GM19099 (cell line): ENCODE results near the gene OR1N1.

Source experiments
- POLR2A ChIP-seq: IDR thresholded peaks from 3 replicates; pipeline ENCODE4 v1.6.1; 2011; ENCODE audit warnings: low read depth; ENCODE audit not compliant: insufficient read length; ENCODE audit errors: extremely low read depth

OR1N1 gene

DNA sequence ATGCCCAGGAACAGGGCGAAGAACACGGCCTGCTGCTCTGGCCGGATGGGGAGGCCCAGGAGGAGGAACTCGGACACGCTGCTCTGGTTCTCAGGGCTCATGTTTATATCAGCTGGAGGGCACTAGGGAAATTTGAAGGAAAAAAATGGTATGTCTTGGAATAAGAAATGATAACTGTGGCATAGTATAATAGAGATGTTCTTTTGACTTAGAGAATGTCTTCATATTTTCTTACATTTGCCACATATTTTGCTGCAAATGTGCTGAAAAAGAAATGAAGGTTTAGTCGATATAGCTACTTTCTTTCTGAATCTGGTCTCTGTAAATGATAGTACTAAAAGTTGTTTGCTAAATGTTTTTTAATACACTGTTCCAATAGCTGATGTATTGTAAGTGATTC, 49.3 kb downstream of the OR1N1 start, which contains the start of gene OR1J1:
Gene OR1J1 (minus strand): TSS at position 101 of the 400 bp plus-strand sequence. CDS start 0 bp downstream, at position 101.
- no peak for TF ChIP-seq POLR2A

DNA sequence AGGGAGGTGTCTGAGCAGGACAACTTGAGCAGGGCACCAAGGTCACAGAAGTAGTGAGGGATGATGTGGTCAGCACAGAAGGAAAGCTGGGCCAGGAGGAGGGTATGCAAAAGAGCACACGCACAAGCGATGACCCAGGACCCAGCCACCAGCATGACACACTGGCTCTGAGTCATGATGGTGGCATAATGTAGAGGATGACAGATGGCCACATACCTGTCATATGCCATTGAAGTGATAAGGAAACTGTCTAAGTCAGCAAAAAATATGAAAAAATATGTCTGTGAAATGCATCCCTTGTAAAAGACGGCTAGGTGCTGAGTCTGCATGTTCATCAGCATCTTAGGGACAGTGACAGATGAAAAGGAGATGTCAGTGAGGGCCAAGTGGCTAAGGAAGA, 49.7 kb downstream of the OR1N1 start:
- TF ChIP-seq POLR2A: no peak
